SK-N-SH treated with all-trans-retinoic acid at 6 μM for 48 hours (cell line): ENCODE data around the gene PPP6C.

Experiments used
- ATAC-seq: fragments of 200-7000 bp; cut with Tn5 transposase; 3 replicates; pipeline ENCODE4 v1.9.1; 2020; ENCODE audit warnings: mild to moderate bottlenecking, moderate library complexity
- ARNTL ChIP-seq: fragments of 450-650 bp; formaldehyde crosslinking; IDR thresholded peaks from 2 replicates; pipeline ENCODE4 v1.5.0; 2020; ENCODE audit warnings: low read depth, mild to moderate bottlenecking, moderate library complexity, borderline replicate concordance
- BACH2 ChIP-seq: fragments of 250-450 bp; sonication (Bioruptor Pico); IDR thresholded peaks from 2 replicates; pipeline ENCODE4 v1.9.0; 2021; ENCODE audit warnings: mild to moderate bottlenecking, borderline replicate concordance
- CSDC2 ChIP-seq: fragments of 250-450 bp; sonication (Bioruptor Pico); IDR thresholded peaks from 2 replicates; pipeline ENCODE4 v1.5.0; 2020; ENCODE audit warnings: mild to moderate bottlenecking, moderate library complexity
- CSRNP3 ChIP-seq: fragments of 250-450 bp; sonication (Bioruptor Pico); IDR thresholded peaks from 2 replicates; pipeline ENCODE4 v1.5.1; 2021; ENCODE audit warnings: mild to moderate bottlenecking, moderate library complexity
- ESRRG ChIP-seq: fragments of 250-450 bp; sonication (Bioruptor Pico); IDR thresholded peaks from 2 replicates; pipeline ENCODE4 v1.6.1; 2021; ENCODE audit warnings: mild to moderate bottlenecking
- GLIS3 ChIP-seq: fragments of 250-450 bp; sonication (Bioruptor Pico); IDR thresholded peaks from 2 replicates; pipeline ENCODE4 v1.5.0; 2020; ENCODE audit warnings: mild to moderate bottlenecking, moderate library complexity
- ISL1 ChIP-seq: fragments of 250-450 bp; sonication (Bioruptor Pico); IDR thresholded peaks from 2 replicates; pipeline ENCODE4 v2.1.2; 2022; ENCODE audit warnings: mild to moderate bottlenecking, moderate library complexity
- OSR1 ChIP-seq: fragments of 250-450 bp; sonication (Bioruptor Pico); IDR thresholded peaks from 2 replicates; pipeline ENCODE4 v1.8.0; 2022; ENCODE audit warnings: moderate library complexity, mild to moderate bottlenecking, inconsistent platforms
- PPARA ChIP-seq: fragments of 250-450 bp; sonication (Bioruptor Pico); IDR thresholded peaks from 2 replicates; pipeline ENCODE4 v1.5.0; 2020; ENCODE audit warnings: mild to moderate bottlenecking, borderline replicate concordance
- RARB ChIP-seq: fragments of 250-450 bp; sonication (Bioruptor Pico); IDR thresholded peaks from 2 replicates; pipeline ENCODE4 v1.8.0; 2021; ENCODE audit warnings: mild to moderate bottlenecking, moderate library complexity
- SNAI2 ChIP-seq: fragments of 250-450 bp; sonication (Bioruptor Pico); IDR thresholded peaks from 2 replicates; pipeline ENCODE4 v1.5.0; 2020; ENCODE audit warnings: mild to moderate bottlenecking, moderate library complexity
- TCF4 ChIP-seq: fragments of 250-450 bp; sonication (Bioruptor Pico); IDR thresholded peaks from 2 replicates; pipeline ENCODE4 v1.8.0; 2021; ENCODE audit warnings: mild to moderate bottlenecking, moderate library complexity, borderline replicate concordance
- ZC3H10 ChIP-seq: fragments of 250-450 bp; sonication (Bioruptor Pico); IDR thresholded peaks from 2 replicates; pipeline ENCODE4 v1.5.1; 2021; ENCODE audit warnings: mild to moderate bottlenecking, moderate library complexity
- ZFP3 ChIP-seq: fragments of 250-450 bp; sonication (Bioruptor Pico); IDR thresholded peaks from 2 replicates; pipeline ENCODE4 v1.5.0; 2020; ENCODE audit warnings: mild to moderate bottlenecking, moderate library complexity
- ZFP30 ChIP-seq: fragments of 450-650 bp; formaldehyde crosslinking; IDR thresholded peaks from 2 replicates; pipeline ENCODE4 v1.5.0; 2022; ENCODE audit warnings: mild to moderate bottlenecking, moderate library complexity
- ZNF565 ChIP-seq: fragments of 450-650 bp; formaldehyde crosslinking; conservative IDR thresholded peaks from 2 replicates; pipeline ENCODE4 v1.5.0; 2020; ENCODE audit warnings: low read depth, mild to moderate bottlenecking, moderate library complexity
- ZNF70 ChIP-seq: fragments of 450-650 bp; formaldehyde crosslinking; IDR thresholded peaks from 2 replicates; pipeline ENCODE4 v1.5.0; 2020; ENCODE audit warnings: mild to moderate bottlenecking, moderate library complexity
- ZNF8 ChIP-seq: fragments of 450-650 bp; formaldehyde crosslinking; IDR thresholded peaks from 2 replicates; pipeline ENCODE4 v1.5.0; 2020; ENCODE audit warnings: mild to moderate bottlenecking, moderate library complexity
- TF ChIP-seq, protein P1 (sequence below): fragments of 250-450 bp; sonication (Bioruptor Pico); IDR thresholded peaks from 2 replicates; pipeline ENCODE4 v1.5.1; 2020; ENCODE audit warnings: low read depth, mild to moderate bottlenecking, moderate library complexity
- TF ChIP-seq, protein P2 (sequence below): fragments of 250-450 bp; sonication (Bioruptor Pico); IDR thresholded peaks from 2 replicates; pipeline ENCODE4 v1.8.0; 2021; ENCODE audit warnings: low read depth, mild to moderate bottlenecking, moderate library complexity, borderline replicate concordance
- TF ChIP-seq, protein P3 (sequence below): fragments of 250-450 bp; sonication (Bioruptor Pico); IDR thresholded peaks from 2 replicates; pipeline ENCODE4 v1.8.0; 2020; ENCODE audit warnings: mild to moderate bottlenecking, moderate library complexity, borderline replicate concordance

Gene PPP6C

GRCh38 chr9:125103021-125103420 is 86.6 kb downstream of the PPP6C start:
- TF ChIP-seq SNAI2 (CRISPR knock-in tag) (no peak), ESRRG (CRISPR knock-in tag) (no peak), ZNF70 (CRISPR knock-in tag) (no peak), ISL1 (no peak), OSR1 (CRISPR knock-in tag) (no peak), ZFP3 (CRISPR knock-in tag) (no peak), CSRNP3 (CRISPR knock-in tag) (no peak), ZNF565 (no peak), GLIS3 (CRISPR knock-in tag) (no peak), RARB (CRISPR knock-in tag) (no peak)
- TF ChIP-seq, protein P1, sequence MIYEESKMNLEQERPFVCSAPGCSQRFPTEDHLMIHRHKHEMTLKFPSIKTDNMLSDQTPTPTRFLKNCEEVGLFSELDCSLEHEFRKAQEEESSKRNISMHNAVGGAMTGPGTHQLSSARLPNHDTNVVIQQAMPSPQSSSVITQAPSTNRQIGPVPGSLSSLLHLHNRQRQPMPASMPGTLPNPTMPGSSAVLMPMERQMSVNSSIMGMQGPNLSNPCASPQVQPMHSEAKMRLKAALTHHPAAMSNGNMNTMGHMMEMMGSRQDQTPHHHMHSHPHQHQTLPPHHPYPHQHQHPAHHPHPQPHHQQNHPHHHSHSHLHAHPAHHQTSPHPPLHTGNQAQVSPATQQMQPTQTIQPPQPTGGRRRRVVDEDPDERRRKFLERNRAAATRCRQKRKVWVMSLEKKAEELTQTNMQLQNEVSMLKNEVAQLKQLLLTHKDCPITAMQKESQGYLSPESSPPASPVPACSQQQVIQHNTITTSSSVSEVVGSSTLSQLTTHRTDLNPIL, result no peak
- TF ChIP-seq, protein P2, sequence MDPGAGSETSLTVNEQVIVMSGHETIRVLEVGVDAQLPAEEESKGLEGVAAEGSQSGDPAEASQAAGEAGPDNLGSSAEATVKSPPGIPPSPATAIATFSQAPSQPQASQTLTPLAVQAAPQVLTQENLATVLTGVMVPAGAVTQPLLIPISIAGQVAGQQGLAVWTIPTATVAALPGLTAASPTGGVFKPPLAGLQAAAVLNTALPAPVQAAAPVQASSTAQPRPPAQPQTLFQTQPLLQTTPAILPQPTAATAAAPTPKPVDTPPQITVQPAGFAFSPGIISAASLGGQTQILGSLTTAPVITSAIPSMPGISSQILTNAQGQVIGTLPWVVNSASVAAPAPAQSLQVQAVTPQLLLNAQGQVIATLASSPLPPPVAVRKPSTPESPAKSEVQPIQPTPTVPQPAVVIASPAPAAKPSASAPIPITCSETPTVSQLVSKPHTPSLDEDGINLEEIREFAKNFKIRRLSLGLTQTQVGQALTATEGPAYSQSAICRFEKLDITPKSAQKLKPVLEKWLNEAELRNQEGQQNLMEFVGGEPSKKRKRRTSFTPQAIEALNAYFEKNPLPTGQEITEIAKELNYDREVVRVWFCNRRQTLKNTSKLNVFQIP (CRISPR knock-in tag), result no peak
- no peak for ATAC-seq

DNA sequence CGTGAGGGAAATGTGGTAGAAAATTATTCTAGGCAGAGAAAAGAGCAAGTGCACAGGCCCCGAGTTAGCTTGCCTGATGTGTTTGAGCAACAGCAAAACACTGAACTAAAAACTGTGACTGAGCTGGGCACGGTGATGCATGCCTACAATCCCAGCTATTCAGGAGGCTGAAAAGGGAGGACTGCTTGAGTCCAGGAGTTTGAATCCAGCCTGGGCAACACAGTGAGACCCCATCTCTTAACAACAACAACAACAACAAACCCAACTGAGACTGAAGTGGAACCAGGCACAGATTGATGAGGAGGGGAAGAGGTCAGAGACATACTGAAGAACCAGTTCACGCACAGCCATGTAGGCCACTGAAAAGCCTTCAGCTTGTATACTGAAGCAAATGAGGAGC is 88.8 kb downstream of the PPP6C start:
- TF ChIP-seq, protein P3, sequence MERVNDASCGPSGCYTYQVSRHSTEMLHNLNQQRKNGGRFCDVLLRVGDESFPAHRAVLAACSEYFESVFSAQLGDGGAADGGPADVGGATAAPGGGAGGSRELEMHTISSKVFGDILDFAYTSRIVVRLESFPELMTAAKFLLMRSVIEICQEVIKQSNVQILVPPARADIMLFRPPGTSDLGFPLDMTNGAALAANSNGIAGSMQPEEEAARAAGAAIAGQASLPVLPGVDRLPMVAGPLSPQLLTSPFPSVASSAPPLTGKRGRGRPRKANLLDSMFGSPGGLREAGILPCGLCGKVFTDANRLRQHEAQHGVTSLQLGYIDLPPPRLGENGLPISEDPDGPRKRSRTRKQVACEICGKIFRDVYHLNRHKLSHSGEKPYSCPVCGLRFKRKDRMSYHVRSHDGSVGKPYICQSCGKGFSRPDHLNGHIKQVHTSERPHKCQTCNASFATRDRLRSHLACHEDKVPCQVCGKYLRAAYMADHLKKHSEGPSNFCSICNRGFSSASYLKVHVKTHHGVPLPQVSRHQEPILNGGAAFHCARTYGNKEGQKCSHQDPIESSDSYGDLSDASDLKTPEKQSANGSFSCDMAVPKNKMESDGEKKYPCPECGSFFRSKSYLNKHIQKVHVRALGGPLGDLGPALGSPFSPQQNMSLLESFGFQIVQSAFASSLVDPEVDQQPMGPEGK (CRISPR knock-in tag), result no peak
- TF ChIP-seq SNAI2 (CRISPR knock-in tag), result no peak
- TF ChIP-seq, protein P1, result no peak
- TF ChIP-seq ARNTL (CRISPR knock-in tag), result no peak
- no peak for TF ChIP-seq ZNF8 (CRISPR knock-in tag)
- TF ChIP-seq BACH2 (CRISPR knock-in tag), result no peak
- no peak for TF ChIP-seq ZC3H10 (CRISPR knock-in tag)
- no peak for TF ChIP-seq TCF4 (CRISPR knock-in tag)
- no peak for TF ChIP-seq PPARA
- no peak for TF ChIP-seq RARB (CRISPR knock-in tag)
- TF ChIP-seq ISL1, result no peak
- TF ChIP-seq, protein P2 (CRISPR knock-in tag), result no peak
- no peak for TF ChIP-seq GLIS3 (CRISPR knock-in tag)
- no peak for ATAC-seq

DNA sequence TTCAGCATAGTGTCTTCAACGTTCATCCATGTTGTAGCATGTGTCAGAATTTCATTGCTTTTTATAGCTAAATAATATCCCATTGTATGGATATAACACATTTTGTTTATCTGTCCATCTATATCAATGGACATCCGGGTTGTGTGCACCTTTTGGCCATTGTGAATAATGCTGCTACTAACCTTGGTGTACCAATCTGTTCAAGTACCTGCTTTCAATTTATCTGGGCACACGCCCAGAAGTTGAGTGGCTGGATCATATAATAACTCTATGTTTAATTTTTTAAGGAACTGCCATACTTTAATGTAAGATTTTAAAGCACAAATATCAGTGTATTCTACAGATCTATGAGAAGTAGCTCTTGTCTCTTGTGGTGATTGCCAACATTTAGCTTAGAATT is 89.8 kb downstream of the PPP6C start:
- TF ChIP-seq CSRNP3 (CRISPR knock-in tag) (no peak), CSDC2 (CRISPR knock-in tag) (no peak), ISL1 (no peak), ZNF8 (CRISPR knock-in tag) (no peak), ESRRG (CRISPR knock-in tag) (no peak), GLIS3 (CRISPR knock-in tag) (no peak), RARB (CRISPR knock-in tag) (no peak), ZFP30 (CRISPR knock-in tag) (no peak), ZNF565 (no peak), SNAI2 (CRISPR knock-in tag) (no peak), ZC3H10 (CRISPR knock-in tag) (no peak)
- TF ChIP-seq, protein P1, result no peak
- TF ChIP-seq, protein P2 (CRISPR knock-in tag), result no peak
- TF ChIP-seq, protein P3 (CRISPR knock-in tag), result no peak
- ATAC-seq, result no peak
